H9 (cell line): Measurements from ENCODE around the gene TECPR2. TPM values are rescaled to one million over a fixed set of nuclear protein-coding genes. Genes with fewer than 3 reads are reported as not detected.

Experiments used
- DNase-seq: peaks from one replicate; pipeline ENCODE4 v3.0.0-alpha.2; 2017
- H2AFZ ChIP-seq: one replicate; pipeline ENCODE4 v1.6.1; 2013; ENCODE audit warnings: mild to moderate bottlenecking, low read length, control low read depth, moderate library complexity
- H2AK5ac ChIP-seq: 2 replicates; pipeline ENCODE4 v1.6.1; 2013; ENCODE audit warnings: low read length, control low read depth, mixed read lengths; ENCODE audit not compliant: insufficient read length
- H2BK120ac ChIP-seq: one replicate; pipeline ENCODE4 v1.6.1; 2013; ENCODE audit warnings: low read depth, mild to moderate bottlenecking, low read length, control low read depth, inconsistent platforms; ENCODE audit not compliant: poor library complexity, severe bottlenecking
- H2BK12ac ChIP-seq: 2 replicates; pipeline ENCODE4 v1.6.1; 2013; ENCODE audit warnings: low read length, control low read depth, mixed read lengths, low read depth; ENCODE audit not compliant: insufficient read length
- H2BK15ac ChIP-seq: 2 replicates; pipeline ENCODE4 v1.6.1; 2013; ENCODE audit warnings: low read depth, low read length, control low read depth
- H2BK20ac ChIP-seq: one replicate; pipeline ENCODE4 v1.6.1; 2013; ENCODE audit warnings: low read depth, mild to moderate bottlenecking, low read length, control low read depth, inconsistent platforms; ENCODE audit not compliant: poor library complexity, severe bottlenecking
- H2BK5ac ChIP-seq: 2 replicates; pipeline ENCODE4 v1.6.1; 2013; ENCODE audit warnings: low read length, control low read depth, mixed read lengths; ENCODE audit not compliant: insufficient read length
- H3K14ac ChIP-seq: 2 replicates; pipeline ENCODE4 v1.6.1; 2013; ENCODE audit warnings: low read length, control low read depth; ENCODE audit not compliant: insufficient read depth
- H3K18ac ChIP-seq: 2 replicates; pipeline ENCODE4 v1.6.1; 2013; ENCODE audit warnings: low read depth, mild to moderate bottlenecking, mixed read lengths, low read length, control low read depth; ENCODE audit not compliant: insufficient read length
- H3K23ac ChIP-seq: 2 replicates; pipeline ENCODE4 v1.6.1; 2013; ENCODE audit warnings: low read length, control low read depth, mixed read lengths, low read depth; ENCODE audit not compliant: insufficient read length
- H3K23me2 ChIP-seq: 2 replicates; pipeline ENCODE4 v1.6.1; 2013; ENCODE audit warnings: low read depth, mild to moderate bottlenecking, mixed read lengths, low read length, control low read depth; ENCODE audit not compliant: insufficient read length, poor library complexity, severe bottlenecking
- H3K27ac ChIP-seq: 2 replicates; pipeline ENCODE4 v1.5.1; 2013; ENCODE audit warnings: low read length, control low read depth, mixed read lengths, low read depth; ENCODE audit not compliant: insufficient read length
- H3K27me3 ChIP-seq: 2 replicates; pipeline ENCODE4 v1.6.1; 2013; ENCODE audit warnings: low read length, control low read depth, inconsistent platforms; ENCODE audit not compliant: insufficient read depth
- H3K4ac ChIP-seq: 2 replicates; pipeline ENCODE4 v1.6.1; 2013; ENCODE audit warnings: low read depth, mild to moderate bottlenecking, control low read depth, inconsistent platforms, low read length, moderate library complexity
- H3K4me1 ChIP-seq: 2 replicates; pipeline ENCODE4 v1.6.1; 2013; ENCODE audit warnings: low read length, control low read depth, inconsistent platforms; ENCODE audit not compliant: insufficient read depth
- H3K4me2 ChIP-seq: 2 replicates; pipeline ENCODE4 v1.6.1; 2013; ENCODE audit warnings: low read length, control low read depth, mixed read lengths; ENCODE audit not compliant: insufficient read length, insufficient read depth
- H3K56ac ChIP-seq: 2 replicates; pipeline ENCODE4 v1.6.1; 2013; ENCODE audit warnings: low read depth, mild to moderate bottlenecking, mixed read lengths, low read length, control low read depth; ENCODE audit not compliant: insufficient read length
- H3K79me1 ChIP-seq: 2 replicates; pipeline ENCODE4 v1.6.1; 2013; ENCODE audit warnings: low read depth, mild to moderate bottlenecking, moderate library complexity, low read length, control low read depth, inconsistent platforms; ENCODE audit not compliant: insufficient read depth, poor library complexity, severe bottlenecking
- H3K79me2 ChIP-seq: 2 replicates; pipeline ENCODE4 v1.6.1; 2013; ENCODE audit warnings: low read length, control low read depth, inconsistent platforms; ENCODE audit not compliant: insufficient read depth
- H3K9ac ChIP-seq: 2 replicates; pipeline ENCODE4 v1.6.1; 2013; ENCODE audit warnings: low read length, control low read depth, mixed read lengths; ENCODE audit not compliant: insufficient read length; ENCODE audit errors: extremely low read depth
- H3K9me3 ChIP-seq: one replicate; pipeline ENCODE4 v1.6.1; 2013; ENCODE audit warnings: low read depth, low read length, inconsistent platforms; ENCODE audit not compliant: control insufficient read depth
- H3T11ph ChIP-seq: one replicate; pipeline ENCODE4 v1.6.1; 2013; ENCODE audit warnings: mild to moderate bottlenecking, low read length, control low read depth, inconsistent platforms
- H4K20me1 ChIP-seq: one replicate; pipeline ENCODE4 v1.6.1; 2013; ENCODE audit not compliant: control insufficient read depth, insufficient read length, insufficient read depth
- H4K5ac ChIP-seq: 2 replicates; pipeline ENCODE4 v1.6.1; 2013; ENCODE audit warnings: low read depth, mild to moderate bottlenecking, mixed read lengths, low read length, control low read depth; ENCODE audit not compliant: insufficient read length
- H4K8ac ChIP-seq: replicated peaks from 2 replicates; pipeline ENCODE4 v1.6.1; 2013; ENCODE audit warnings: low read length, control low read depth, mixed read lengths, low read depth; ENCODE audit not compliant: insufficient read length
- H4K91ac ChIP-seq: 2 replicates; pipeline ENCODE4 v1.6.1; 2013; ENCODE audit warnings: low read depth, mild to moderate bottlenecking, moderate library complexity, mixed read lengths, low read length, control low read depth; ENCODE audit not compliant: insufficient read length
- H3K27ac Mint-ChIP-seq, 3 experiments: 2 replicates in 2 of 3; 3 replicates in 1 of 3; pipeline ENCODE4 v1.8.0; 2020 to 2021; ENCODE audit warnings: mixed read lengths in 3 of 3, mild to moderate bottlenecking in 1 of 3, moderate library complexity in 1 of 3
- H3K27me3 Mint-ChIP-seq: 2 replicates; pipeline ENCODE4 v1.8.0; 2021; ENCODE audit warnings: low read depth, mild to moderate bottlenecking, moderate library complexity, mixed read lengths
- H3K36me3 Mint-ChIP-seq, 3 experiments: 2 replicates in 2 of 3; 3 replicates in 1 of 3; pipeline ENCODE4 v1.8.0; 2020 to 2021; ENCODE audit warnings: low read depth in 3 of 3, mixed read lengths in 3 of 3; ENCODE audit not compliant: insufficient read depth in 1 of 3
- H3K4me1 Mint-ChIP-seq, 2 experiments: 2 replicates each; pipeline ENCODE4 v1.8.0; 2020; ENCODE audit warnings: mixed read lengths in 2 of 2
- H3K4me3 Mint-ChIP-seq, 2 experiments: 2 replicates in 1 of 2; 3 replicates in 1 of 2; pipeline ENCODE4 v1.8.0; 2020 to 2021; ENCODE audit warnings: mild to moderate bottlenecking in 2 of 2, mixed read lengths in 2 of 2, moderate library complexity in 1 of 2
- H3K9me3 Mint-ChIP-seq, 2 experiments: 2 replicates in 1 of 2; 3 replicates in 1 of 2; pipeline ENCODE4 v1.8.0; 2020; ENCODE audit warnings: mild to moderate bottlenecking in 2 of 2, mixed read lengths in 2 of 2, moderate library complexity in 1 of 2
- WGBS: extraction: QIAGEN DNeasy Blood & Tissue Kit; methylation state at CpG from one replicate; pipeline ENCODE4 v1.1.7; 2013; ENCODE audit warnings: missing lambda C conversion rate, low lambda C conversion rate, mixed read lengths; ENCODE audit not compliant: insufficient read length; ENCODE audit errors: extremely low coverage; 5-methylcytosine and 5-hydroxymethylcytosine counted together
- total RNA-seq: library from RNA; stranded (reverse); gene quantifications from 2 replicates; pipeline ENCODE4 v1.2.1, GENCODE V29; 2021
- TF ChIP-seq, protein P1 (sequence below): fragments of 200-600 bp; sonication (generic); conservative IDR thresholded peaks from 3 replicates; pipeline ENCODE4 v1.8.0; 2021; ENCODE audit warnings: antibody characterized with exemption, mild to moderate bottlenecking

TECPR2 gene
- total RNA-seq, 1 experiment from 2014 or later, result 15.4 TPM

DNA sequence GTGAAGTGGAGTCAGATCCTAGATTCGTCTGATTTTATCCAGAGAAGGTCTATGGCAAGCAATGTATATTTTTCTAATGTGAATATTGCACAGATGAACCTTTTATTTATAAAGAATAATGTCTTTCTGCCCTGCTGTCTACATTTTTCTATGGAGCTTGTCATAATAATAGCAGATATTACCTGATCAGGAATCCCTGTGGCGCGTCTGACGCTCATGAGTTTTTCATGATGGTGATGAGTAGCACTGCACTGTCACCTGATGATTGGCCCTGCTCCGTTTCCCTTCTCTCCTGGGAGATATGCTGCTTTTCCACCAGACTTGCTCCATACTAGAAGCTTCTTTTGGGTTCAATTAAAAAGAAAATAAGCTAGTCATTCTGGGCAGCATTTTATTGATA is 20.5 kb upstream of the TECPR2 start:
- no peak overlapping the region for H3K56ac ChIP-seq
- H2BK12ac ChIP-seq, result no peak overlapping the region
- H3K27me3 ChIP-seq, result no peaks in the 10 kb centered on the region
- no peak overlapping the region for H2BK5ac ChIP-seq
- H3T11ph ChIP-seq, result no peak overlapping the region
- Mint-ChIP-seq H3K27ac (peak overlapping the region in 2 of 3 experiments; percentile 61 to 92; a peak in 3 of 7 replicates), H3K4me3 (no peak overlapping the region), H3K4me1 (peaks cover 0 to 5% of the 10 kb centered on the region in 2 experiments; a peak in 1 of 4 replicates), H3K27me3 (no peaks in the 10 kb centered on the region), H3K36me3 (peaks cover 11 to 48% (median 41%) of the 10 kb centered on the region in 3 experiments; a peak in 6 of 7 replicates), H3K9me3 (no peaks in the 10 kb centered on the region)
- H4K8ac ChIP-seq, result no peak overlapping the region
- TF ChIP-seq, protein P1, sequence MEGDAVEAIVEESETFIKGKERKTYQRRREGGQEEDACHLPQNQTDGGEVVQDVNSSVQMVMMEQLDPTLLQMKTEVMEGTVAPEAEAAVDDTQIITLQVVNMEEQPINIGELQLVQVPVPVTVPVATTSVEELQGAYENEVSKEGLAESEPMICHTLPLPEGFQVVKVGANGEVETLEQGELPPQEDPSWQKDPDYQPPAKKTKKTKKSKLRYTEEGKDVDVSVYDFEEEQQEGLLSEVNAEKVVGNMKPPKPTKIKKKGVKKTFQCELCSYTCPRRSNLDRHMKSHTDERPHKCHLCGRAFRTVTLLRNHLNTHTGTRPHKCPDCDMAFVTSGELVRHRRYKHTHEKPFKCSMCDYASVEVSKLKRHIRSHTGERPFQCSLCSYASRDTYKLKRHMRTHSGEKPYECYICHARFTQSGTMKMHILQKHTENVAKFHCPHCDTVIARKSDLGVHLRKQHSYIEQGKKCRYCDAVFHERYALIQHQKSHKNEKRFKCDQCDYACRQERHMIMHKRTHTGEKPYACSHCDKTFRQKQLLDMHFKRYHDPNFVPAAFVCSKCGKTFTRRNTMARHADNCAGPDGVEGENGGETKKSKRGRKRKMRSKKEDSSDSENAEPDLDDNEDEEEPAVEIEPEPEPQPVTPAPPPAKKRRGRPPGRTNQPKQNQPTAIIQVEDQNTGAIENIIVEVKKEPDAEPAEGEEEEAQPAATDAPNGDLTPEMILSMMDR, result no peak
- H4K91ac ChIP-seq, result no peak overlapping the region
- no peak overlapping the region for H3K27ac ChIP-seq
- H2BK15ac ChIP-seq, result no peak overlapping the region
- no peak overlapping the region for H2AFZ ChIP-seq
- H2BK20ac ChIP-seq, result no peak overlapping the region
- no peak overlapping the region for H3K14ac ChIP-seq
- no peak overlapping the region for H3K4me2 ChIP-seq
- no peak overlapping the region for H3K18ac ChIP-seq
- no peaks in the 10 kb centered on the region for H3K4me1 ChIP-seq
- no peaks in the 10 kb centered on the region for H3K23me2 ChIP-seq
- no peak overlapping the region for H3K9ac ChIP-seq
- H4K5ac ChIP-seq, result no peak overlapping the region
- no CpG with 5 or more reads among the region's 5 CpGs for WGBS
- no peak overlapping the region for H3K4ac ChIP-seq
- no peaks in the 10 kb centered on the region for H3K79me1 ChIP-seq
- no peak overlapping the region for H3K23ac ChIP-seq
- H2AK5ac ChIP-seq, result no peak overlapping the region
- H4K20me1 ChIP-seq, result no peaks in the 10 kb centered on the region
- no peaks in the 10 kb centered on the region for H3K79me2 ChIP-seq
- no peaks in the 10 kb centered on the region for H3K9me3 ChIP-seq
- no peak overlapping the region for H2BK120ac ChIP-seq
- no peak for DNase-seq
